Neural progenitor cell (in vitro differentiated cells): Measurements from ENCODE around the gene C2orf68. TPM values are rescaled to one million over a fixed set of nuclear protein-coding genes. Genes with fewer than 3 reads are reported as not detected.

ENCODE experiments used
- DNase-seq: peaks from one replicate; pipeline ENCODE4 v3.0.0-alpha.2; 2016; ENCODE audit warnings: low spot score
- H2AFZ ChIP-seq: fragments of 200-600 bp; sonication (generic); replicated peaks from 2 replicates; pipeline ENCODE4 v1.6.1; 2016; ENCODE audit warnings: antibody characterized with exemption
- H3F3A ChIP-seq: fragments of 200-600 bp; sonication (generic); 2 replicates; pipeline ENCODE4 v1.6.1; 2016; ENCODE audit warnings: antibody characterized with exemption, low read depth
- H3K27ac ChIP-seq: fragments of 200-600 bp; sonication (generic); 2 replicates; pipeline ENCODE4 v1.5.1; 2016; ENCODE audit warnings: mild to moderate bottlenecking
- H3K27me3 ChIP-seq: fragments of 200-600 bp; sonication (generic); 2 replicates; pipeline ENCODE4 v1.6.1; 2016; ENCODE audit warnings: mild to moderate bottlenecking, moderate library complexity
- H3K36me3 ChIP-seq: fragments of 200-600 bp; sonication (generic); 2 replicates; pipeline ENCODE4 v1.5.1; 2016
- H3K4me1 ChIP-seq: fragments of 200-600 bp; sonication (generic); 2 replicates; pipeline ENCODE4 v1.6.1; 2016; ENCODE audit warnings: mixed run types
- H3K4me2 ChIP-seq: fragments of 200-600 bp; sonication (generic); 2 replicates; pipeline ENCODE4 v1.6.1; 2016
- H3K4me3 ChIP-seq: fragments of 200-600 bp; sonication (generic); 2 replicates; pipeline ENCODE4 v1.5.1; 2016
- H3K79me2 ChIP-seq: fragments of 200-600 bp; sonication (generic); 2 replicates; pipeline ENCODE4 v1.6.1; 2016; ENCODE audit warnings: low read depth
- H3K9ac ChIP-seq: fragments of 200-600 bp; sonication (generic); 2 replicates; pipeline ENCODE4 v1.6.1; 2016
- H3K9me3 ChIP-seq: fragments of 200-600 bp; sonication (generic); 2 replicates; pipeline ENCODE4 v1.5.1; 2016; ENCODE audit warnings: low read depth
- H4K20me1 ChIP-seq: fragments of 200-600 bp; sonication (generic); 2 replicates; pipeline ENCODE4 v1.6.1; 2016; ENCODE audit warnings: low read depth
- H3K27ac Mint-ChIP-seq: 3 replicates; pipeline ENCODE4 v1.8.0; 2021; ENCODE audit warnings: mixed read lengths
- H3K27me3 Mint-ChIP-seq: 2 replicates; pipeline ENCODE4 v1.8.0; 2022; ENCODE audit warnings: low read depth, mild to moderate bottlenecking, inconsistent platforms, moderate library complexity, mixed read lengths; ENCODE audit not compliant: insufficient read depth
- H3K36me3 Mint-ChIP-seq: 3 replicates; pipeline ENCODE4 v1.8.0; 2021; ENCODE audit warnings: mixed read lengths
- H3K4me1 Mint-ChIP-seq: 3 replicates; pipeline ENCODE4 v1.8.0; 2021; ENCODE audit warnings: mixed read lengths
- H3K4me3 Mint-ChIP-seq: 3 replicates; pipeline ENCODE4 v1.8.0; 2021; ENCODE audit warnings: mild to moderate bottlenecking, moderate library complexity, mixed read lengths
- H3K9me3 Mint-ChIP-seq: 3 replicates; pipeline ENCODE4 v1.8.0; 2020; ENCODE audit warnings: mixed read lengths
- CTCF ChIP-seq: fragments of 200-600 bp; sonication (generic); IDR thresholded peaks from 2 replicates; pipeline ENCODE4 v1.5.1; 2017; ENCODE audit warnings: antibody characterized with exemption, mild to moderate bottlenecking
- EZH2 ChIP-seq: fragments of 200-600 bp; sonication (generic); IDR thresholded peaks from 2 replicates; pipeline ENCODE4 v1.6.1; 2017; ENCODE audit warnings: antibody characterized with exemption, mild to moderate bottlenecking, moderate library complexity
- EZH2phosphoT487 ChIP-seq: fragments of 200-600 bp; sonication (generic); IDR thresholded peaks from 2 replicates; pipeline ENCODE4 v1.6.1; 2017; ENCODE audit warnings: antibody characterized with exemption
- total RNA-seq: library from RNA; depleted of rRNA; stranded (reverse); fragments of >200 nt; gene quantifications from 2 replicates; pipeline ENCODE4 v1.2.3, GENCODE V29; 2015; ENCODE audit warnings: low replicate concordance

The C2orf68 gene
- total RNA-seq, 1 donor from 2014 or later: 31.1 TPM

GRCh38 chr2:85653996-85654395, 42.1 kb upstream of the C2orf68 start:
- Mint-ChIP-seq H3K27ac (no peak overlapping the region), H3K27me3 (peaks cover 2% of the 10 kb centered on the region), H3K36me3 (peaks cover 21% of the 10 kb centered on the region), H3K4me1 (no peaks in the 10 kb centered on the region), H3K9me3 (no peaks in the 10 kb centered on the region), H3K4me3 (no peak overlapping the region)
- H3K36me3 ChIP-seq: no peaks in the 10 kb centered on the region
- no peaks in the 10 kb centered on the region for H3F3A ChIP-seq
- no peak overlapping the region for H3K9ac ChIP-seq
- no peak overlapping the region for H2AFZ ChIP-seq
- no peak for DNase-seq
- H3K9me3 ChIP-seq: no peaks in the 10 kb centered on the region
- H3K4me3 ChIP-seq: no peak overlapping the region
- no peak overlapping the region for H3K4me2 ChIP-seq
- no peaks in the 10 kb centered on the region for H3K79me2 ChIP-seq
- H4K20me1 ChIP-seq: no peaks in the 10 kb centered on the region
- H3K27me3 ChIP-seq: no peaks in the 10 kb centered on the region
- H3K27ac ChIP-seq: no peak overlapping the region
- no peaks in the 10 kb centered on the region for H3K4me1 ChIP-seq
- TF ChIP-seq EZH2: no peak
- no peak for TF ChIP-seq CTCF
- no peak for TF ChIP-seq EZH2phosphoT487

GRCh38 chr2:85652056-85652455, 40.2 kb upstream of the C2orf68 start:
- Mint-ChIP-seq H3K27ac (no peak overlapping the region), H3K36me3 (peaks cover 28% of the 10 kb centered on the region), H3K27me3 (peaks cover 2% of the 10 kb centered on the region), H3K9me3 (no peaks in the 10 kb centered on the region), H3K4me3 (no peak overlapping the region), H3K4me1 (no peaks in the 10 kb centered on the region)
- no peak overlapping the region for H3K9ac ChIP-seq
- no peak for DNase-seq
- no peaks in the 10 kb centered on the region for H3K27me3 ChIP-seq
- H3K9me3 ChIP-seq: no peaks in the 10 kb centered on the region
- no peaks in the 10 kb centered on the region for H4K20me1 ChIP-seq
- no peak overlapping the region for H2AFZ ChIP-seq
- H3K27ac ChIP-seq: no peak overlapping the region
- no peaks in the 10 kb centered on the region for H3K4me1 ChIP-seq
- no peak for TF ChIP-seq EZH2
- no peak for TF ChIP-seq EZH2phosphoT487
- TF ChIP-seq CTCF: no peak
- H3K79me2 ChIP-seq: no peaks in the 10 kb centered on the region
- H3K4me2 ChIP-seq: no peak overlapping the region
- H3F3A ChIP-seq: no peaks in the 10 kb centered on the region
- H3K36me3 ChIP-seq: peaks cover 3% of the 10 kb centered on the region
- H3K4me3 ChIP-seq: no peak overlapping the region

GRCh38 chr2:85651097-85651496, 39.2 kb upstream of the C2orf68 start:
- no peaks in the 10 kb centered on the region for H4K20me1 ChIP-seq
- H3K79me2 ChIP-seq: no peaks in the 10 kb centered on the region
- H3K36me3 Mint-ChIP-seq: peaks cover 33% of the 10 kb centered on the region
- H3K4me2 ChIP-seq: no peak overlapping the region
- no peaks in the 10 kb centered on the region for H3K9me3 ChIP-seq
- H3K4me3 ChIP-seq: no peak overlapping the region
- no peaks in the 10 kb centered on the region for H3K27me3 ChIP-seq
- H3K4me1 ChIP-seq: no peaks in the 10 kb centered on the region
- H3K36me3 ChIP-seq: peaks cover 3% of the 10 kb centered on the region
- no peaks in the 10 kb centered on the region for H3K4me1 Mint-ChIP-seq
- H3K27ac ChIP-seq: no peak overlapping the region
- H3K27me3 Mint-ChIP-seq: peaks cover 2% of the 10 kb centered on the region
- no peak overlapping the region for H3K27ac Mint-ChIP-seq
- no peak overlapping the region for H2AFZ ChIP-seq
- H3K9ac ChIP-seq: no peak overlapping the region
- no peak for DNase-seq
- H3K9me3 Mint-ChIP-seq: no peaks in the 10 kb centered on the region
- no peak overlapping the region for H3K4me3 Mint-ChIP-seq
- no peaks in the 10 kb centered on the region for H3F3A ChIP-seq
- TF ChIP-seq CTCF: no peak
- no peak for TF ChIP-seq EZH2
- no peak for TF ChIP-seq EZH2phosphoT487

GRCh38 chr2:85650456-85650855, 38.6 kb upstream of the C2orf68 start:
- Histone ChIP-seq H3K4me1 (no peaks in the 10 kb centered on the region), H3K9ac (no peak overlapping the region), H3K27ac (no peak overlapping the region), H3K9me3 (no peaks in the 10 kb centered on the region), H3K36me3 (peaks cover 3% of the 10 kb centered on the region), H3K4me2 (no peak overlapping the region), H3K79me2 (no peaks in the 10 kb centered on the region), H2AFZ (no peak overlapping the region), H3K27me3 (no peaks in the 10 kb centered on the region), H4K20me1 (no peaks in the 10 kb centered on the region), H3F3A (no peaks in the 10 kb centered on the region), H3K4me3 (no peak overlapping the region)
- H3K27me3 Mint-ChIP-seq: peaks cover 2% of the 10 kb centered on the region
- no peak overlapping the region for H3K27ac Mint-ChIP-seq
- H3K4me1 Mint-ChIP-seq: no peaks in the 10 kb centered on the region
- H3K36me3 Mint-ChIP-seq: peaks cover 36% of the 10 kb centered on the region
- no peak overlapping the region for H3K4me3 Mint-ChIP-seq
- DNase-seq: no peak
- no peak for TF ChIP-seq CTCF
- TF ChIP-seq EZH2phosphoT487: no peak
- no peak for TF ChIP-seq EZH2
- H3K9me3 Mint-ChIP-seq: no peaks in the 10 kb centered on the region
